Naive thymus-derived CD4-positive, alpha-beta T cell (primary cell): Measurements from ENCODE around the gene OR2L8. TPM values are rescaled to one million over a fixed set of nuclear protein-coding genes. Genes with fewer than 3 reads are reported as not detected.

Source experiments
- ATAC-seq: fragments of 150-1000 bp; cut with Tn5 transposase; 2 replicates; pipeline ENCODE4 v1.10.0; 2021; ENCODE audit warnings: mild to moderate bottlenecking, moderate library complexity
- CTCF ChIA-PET: fragments of 350-600 bp; sonication (Branson Sonifier 250); formaldehyde crosslinking; loops from one replicate; lab custom pipeline; 2021; ENCODE audit warnings: antibody characterized with exemption; lab: Charles Lee
- POLR2A ChIA-PET: fragments of 350-600 bp; sonication (Branson Sonifier 250); formaldehyde crosslinking; loops from one replicate; lab custom pipeline; 2021; ENCODE audit warnings: antibody characterized with exemption, inconsistent platforms; lab: Charles Lee
- DNase-seq, 9 donors: peaks; one replicate each; pipeline versions ENCODE4 v3.0.0 to v3.0.0-alpha.2; 2020 to 2022; ENCODE audit warnings: mixed read lengths in 1 of 9
- H3K27ac ChIP-seq: one replicate; pipeline ENCODE4 v1.7.0; 2013; ENCODE audit warnings: mild to moderate bottlenecking, low read depth, low read length, moderate library complexity
- H3K27me3 ChIP-seq, 2 donors: one replicate each; pipeline ENCODE4 v1.7.0; 2013; ENCODE audit warnings: low read length in 2 of 2, mild to moderate bottlenecking in 2 of 2, moderate library complexity in 2 of 2; ENCODE audit not compliant: control insufficient read depth in 2 of 2, insufficient read depth in 2 of 2
- H3K36me3 ChIP-seq, 3 experiments: 1 replicate in 2 of 3; 2 replicates in 1 of 3; pipeline ENCODE4 v1.7.0; 2013; ENCODE audit warnings: low read length in 3 of 3, mild to moderate bottlenecking in 3 of 3, moderate library complexity in 1 of 3; ENCODE audit not compliant: insufficient read depth in 3 of 3, control insufficient read depth in 2 of 3
- H3K4me1 ChIP-seq, 2 donors: one replicate each; pipeline ENCODE4 v1.7.0; 2013; ENCODE audit warnings: low read length in 2 of 2, mild to moderate bottlenecking in 2 of 2, moderate library complexity in 1 of 2; ENCODE audit not compliant: control insufficient read depth in 2 of 2, insufficient read depth in 2 of 2
- H3K4me3 ChIP-seq: 2 replicates; pipeline ENCODE4 v1.7.0; 2013; ENCODE audit warnings: mild to moderate bottlenecking, low read length
- H3K9me3 ChIP-seq, 3 experiments: 1 replicate in 2 of 3; 2 replicates in 1 of 3; pipeline ENCODE4 v1.7.0; 2013; ENCODE audit warnings: low read length in 3 of 3; ENCODE audit not compliant: control insufficient read depth in 2 of 3
- H3K27ac Mint-ChIP-seq, 9 donors: one replicate each; pipeline ENCODE4 v1.8.0; 2020 to 2022; ENCODE audit warnings: mixed read lengths in 9 of 9, mild to moderate bottlenecking in 8 of 9, moderate library complexity in 5 of 9, inconsistent platforms in 2 of 9
- H3K27me3 Mint-ChIP-seq, 5 donors: one replicate each; pipeline ENCODE4 v1.8.0; 2021 to 2022; ENCODE audit warnings: mixed read lengths in 5 of 5, mild to moderate bottlenecking in 1 of 5
- H3K36me3 Mint-ChIP-seq, 5 donors: one replicate each; pipeline ENCODE4 v1.8.0; 2020 to 2022; ENCODE audit warnings: mixed read lengths in 5 of 5, mild to moderate bottlenecking in 3 of 5, inconsistent platforms in 1 of 5
- H3K4me1 Mint-ChIP-seq, 7 donors: one replicate each; pipeline ENCODE4 v1.8.0; 2020 to 2022; ENCODE audit warnings: mixed read lengths in 7 of 7, mild to moderate bottlenecking in 3 of 7, inconsistent platforms in 1 of 7
- H3K4me3 Mint-ChIP-seq, 10 donors: one replicate each; pipeline ENCODE4 v1.8.0; 2020 to 2022; ENCODE audit warnings: mild to moderate bottlenecking in 10 of 10, mixed read lengths in 10 of 10, moderate library complexity in 6 of 10, inconsistent platforms in 2 of 10
- H3K9me3 Mint-ChIP-seq, 11 donors: one replicate each; pipeline ENCODE4 v1.8.0; 2020 to 2022; ENCODE audit warnings: mixed read lengths in 11 of 11, mild to moderate bottlenecking in 4 of 11, inconsistent platforms in 1 of 11, moderate library complexity in 1 of 11
- intact Hi-C, 2 donors: fragments of 100-400 bp; cut with micrococcal nuclease; formaldehyde crosslinking; loops; one replicate each; pipeline ENCODE4 v1.15.1; 2023
- polyA plus RNA-seq, 2 donors: library from polyadenylated mRNA; unstranded; fragments of 300-500 nt; fragmentation: Illumina TruSeq; gene quantifications; one replicate each; pipeline ENCODE4 v1.2.3, GENCODE V29; 2021
- total RNA-seq, 6 experiments: library from RNA in 5 of 6; stranded (reverse) in 5 of 6; gene quantifications; 1 replicate in 5 of 6; 2 replicates in 1 of 6; pipeline ENCODE4 v1.2.3 and lab custom pipeline; 2021 to 2026

Gene OR2L8
- total and polyA plus RNA-seq, 7 experiments from 2014 or later = 0.66 to 1.4 (median 0.94) TPM; not detected in 4

- H3K9me3 Mint-ChIP-seq = peaks cover 0 to 4% (median 0%) of the 10 kb centered on the region in 11 donors
- H3K9me3 ChIP-seq = no peaks in the 10 kb centered on the region
- ChIA-PET POLR2A (no interaction called here), CTCF (no interaction called here)
- H3K27me3 Mint-ChIP-seq = peaks cover 0 to 22% (median 8%) of the 10 kb centered on the region in 5 donors
- no peak overlapping the region for H3K27ac ChIP-seq
- DNase-seq (no peak), ATAC-seq (no peak)
- no peaks in the 10 kb centered on the region for H3K27me3 ChIP-seq
- no peaks in the 10 kb centered on the region for H3K36me3 Mint-ChIP-seq
- H3K4me3 ChIP-seq = no peak overlapping the region
- intact Hi-C loops = no loop called here
- no peaks in the 10 kb centered on the region for H3K36me3 ChIP-seq
- H3K4me1 Mint-ChIP-seq = peaks cover 0 to 3% (median 0%) of the 10 kb centered on the region in 7 donors
- no peaks in the 10 kb centered on the region for H3K4me1 ChIP-seq
- H3K27ac Mint-ChIP-seq = no peak overlapping the region
- no peak overlapping the region for H3K4me3 Mint-ChIP-seq
Measured at GRCh38 chr1:247913786-247914185, 34.9 kb upstream of the OR2L8 start.

- POLR2A ChIA-PET = no interaction called here
- H3K4me3 ChIP-seq = no peak overlapping the region
- no peaks in the 10 kb centered on the region for H3K27me3 ChIP-seq
- H3K36me3 ChIP-seq = no peaks in the 10 kb centered on the region
- intact Hi-C loops = no loop called here
- H3K36me3 Mint-ChIP-seq = no peaks in the 10 kb centered on the region
- H3K9me3 Mint-ChIP-seq = peaks cover 0 to 1% (median 0%) of the 10 kb centered on the region in 11 donors
- no peak overlapping the region for H3K27ac ChIP-seq
- DNase-seq (no peak), ATAC-seq (no peak)
- H3K4me3 Mint-ChIP-seq = no peak overlapping the region
- no peaks in the 10 kb centered on the region for H3K9me3 ChIP-seq
- no peaks in the 10 kb centered on the region for H3K4me1 ChIP-seq
- H3K4me1 Mint-ChIP-seq = no peaks in the 10 kb centered on the region
- H3K27me3 Mint-ChIP-seq = peaks cover 0 to 22% (median 11%) of the 10 kb centered on the region in 5 donors
- H3K27ac Mint-ChIP-seq = peak overlapping the region in 1 of 9 donors; percentile 22
- CTCF ChIA-PET = no interaction called here
Measured at GRCh38 chr1:247914941-247915662, 33.6 kb upstream of the OR2L8 start.

DNA sequence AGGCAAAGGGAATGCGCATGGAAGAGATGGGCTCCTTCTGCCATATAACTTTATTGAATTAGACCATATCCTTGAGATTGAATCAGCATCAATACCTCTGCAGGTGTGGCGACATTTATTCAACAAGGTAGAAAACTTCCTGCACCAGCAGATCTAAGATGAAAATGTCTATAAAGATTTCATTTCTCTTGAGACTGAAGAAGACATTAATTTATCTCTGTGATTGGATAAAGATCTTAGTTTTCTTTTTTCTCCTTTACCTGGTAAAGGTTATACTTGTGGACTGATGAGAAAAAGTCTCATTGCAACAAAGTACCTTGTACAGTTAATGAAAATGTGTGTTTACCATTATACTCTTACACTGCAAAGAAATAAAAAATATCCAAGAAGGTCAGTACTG lies 28.7 kb upstream of the OR2L8 start, which contains the start of gene OR2T8:
TSS of gene OR2T8 (plus strand) at position 301 of the 400 bp plus-strand sequence. CDS start 766 bp downstream, outside the sequence.
- H3K27ac ChIP-seq = no peak within 1 kb of the TSS
- no peaks in the 10 kb centered on the region for H3K36me3 ChIP-seq
- Mint-ChIP-seq H3K9me3 (no peaks in the 10 kb centered on the region), H3K4me1 (no peaks in the 10 kb centered on the region), H3K36me3 (no peaks in the 10 kb centered on the region), H3K27me3 (peaks cover 0 to 27% (median 11%) of the 10 kb centered on the region in 5 donors), H3K27ac (no peak within 1 kb of the TSS), H3K4me3 (no peak within 1 kb of the TSS)
- H3K27me3 ChIP-seq = no peaks in the 10 kb centered on the region
- POLR2A ChIA-PET = no interaction called here
- intact Hi-C loops = no loop called here
- H3K9me3 ChIP-seq = no peaks in the 10 kb centered on the region
- no peak within 1 kb of the TSS for H3K4me3 ChIP-seq
- DNase-seq (no peak), ATAC-seq (no peak)
- no peaks in the 10 kb centered on the region for H3K4me1 ChIP-seq
- CTCF ChIA-PET = no interaction called here

GRCh38 chr1:247923941-247924340 lies 24.7 kb upstream of the OR2L8 start:
- CTCF ChIA-PET = no interaction called here

GRCh38 chr1:247924868-247925267 lies 23.8 kb upstream of the OR2L8 start, which contains the start of gene OR2AJ1:
Gene OR2AJ1 (plus strand): TSS chr1:247924889. CDS start chr1:247933769, 8,880 bp downstream.
- Histone ChIP-seq H3K9me3 (no peaks in the 10 kb centered on the region), H3K4me1 (no peaks in the 10 kb centered on the region), H3K36me3 (no peaks in the 10 kb centered on the region), H3K27ac (no peak within 1 kb of the TSS), H3K4me3 (no peak within 1 kb of the TSS), H3K27me3 (no peaks in the 10 kb centered on the region)
- intact Hi-C loops = no loop called here
- Mint-ChIP-seq H3K9me3 (no peaks in the 10 kb centered on the region), H3K36me3 (no peaks in the 10 kb centered on the region), H3K27ac (no peak within 1 kb of the TSS), H3K4me3 (no peak within 1 kb of the TSS), H3K27me3 (peaks cover 0 to 13% (median 3%) of the 10 kb centered on the region in 5 donors), H3K4me1 (no peaks in the 10 kb centered on the region)
- ChIA-PET CTCF (no interaction called here), POLR2A (no interaction called here)
- ATAC-seq (no peak), DNase-seq (no peak)

More at GRCh38 chr1:247923941-247924340, 24.7 kb upstream of the OR2L8 start:
- Histone ChIP-seq H3K27me3 (no peaks in the 10 kb centered on the region), H3K9me3 (no peaks in the 10 kb centered on the region), H3K27ac (no peak overlapping the region), H3K4me3 (no peak overlapping the region), H3K4me1 (no peaks in the 10 kb centered on the region), H3K36me3 (no peaks in the 10 kb centered on the region)
- POLR2A ChIA-PET = no interaction called here
- H3K4me3 Mint-ChIP-seq = no peak overlapping the region
- no peaks in the 10 kb centered on the region for H3K9me3 Mint-ChIP-seq
- no peaks in the 10 kb centered on the region for H3K36me3 Mint-ChIP-seq
- DNase-seq (no peak), ATAC-seq (no peak)
- H3K4me1 Mint-ChIP-seq = no peaks in the 10 kb centered on the region
- peaks cover 0 to 14% (median 3%) of the 10 kb centered on the region in 5 donors for H3K27me3 Mint-ChIP-seq
- no peak overlapping the region for H3K27ac Mint-ChIP-seq
- intact Hi-C loops = no loop called here

DNA sequence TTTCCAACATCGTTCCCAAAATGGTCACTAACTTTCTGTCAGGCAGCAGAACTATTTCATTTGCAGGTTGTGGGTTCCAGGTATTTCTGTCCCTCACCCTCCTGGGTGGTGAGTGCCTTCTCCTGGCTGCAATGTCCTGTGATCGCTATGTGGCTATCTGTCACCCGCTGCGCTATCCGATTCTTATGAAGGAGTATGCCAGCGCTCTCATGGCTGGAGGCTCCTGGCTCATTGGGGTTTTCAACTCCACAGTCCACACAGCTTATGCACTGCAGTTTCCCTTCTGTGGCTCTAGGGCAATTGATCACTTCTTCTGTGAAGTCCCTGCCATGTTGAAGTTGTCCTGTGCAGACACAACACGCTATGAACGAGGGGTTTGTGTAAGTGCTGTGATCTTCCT lies 14.7 kb upstream of the OR2L8 start:
- Mint-ChIP-seq H3K27me3 (peaks cover 0 to 13% (median 5%) of the 10 kb centered on the region in 5 donors), H3K9me3 (peaks cover 0 to 14% (median 0%) of the 10 kb centered on the region in 11 donors), H3K4me1 (peaks cover 0 to 8% (median 0%) of the 10 kb centered on the region in 7 donors), H3K27ac (no peak overlapping the region), H3K4me3 (no peak overlapping the region), H3K36me3 (no peaks in the 10 kb centered on the region)
- Histone ChIP-seq H3K9me3 (no peaks in the 10 kb centered on the region), H3K27ac (no peak overlapping the region), H3K36me3 (no peaks in the 10 kb centered on the region), H3K4me1 (no peaks in the 10 kb centered on the region), H3K4me3 (no peak overlapping the region), H3K27me3 (no peaks in the 10 kb centered on the region)
- ATAC-seq (no peak), DNase-seq (no peak)
- intact Hi-C loops = loop anchor here in 1 of 2 donors (10.0 kb wide), 3 partner anchors 249 to 751 kb away; partner anchors contain the start of gene OR2T1
- ChIA-PET POLR2A (no interaction called here), CTCF (interaction anchor here (0.6 kb wide), 1 partner anchor 11 kb away, joined by 3 read pairs; no protein-coding TSS in a partner anchor)
